ENCODE data around the gene PROK1.
"Not testable (repeated sequence)": the region's sequence is repeated elsewhere in the genome, so short reads cannot be mapped to it uniquely, and the experiment has no call there.

Gene PROK1

DNA sequence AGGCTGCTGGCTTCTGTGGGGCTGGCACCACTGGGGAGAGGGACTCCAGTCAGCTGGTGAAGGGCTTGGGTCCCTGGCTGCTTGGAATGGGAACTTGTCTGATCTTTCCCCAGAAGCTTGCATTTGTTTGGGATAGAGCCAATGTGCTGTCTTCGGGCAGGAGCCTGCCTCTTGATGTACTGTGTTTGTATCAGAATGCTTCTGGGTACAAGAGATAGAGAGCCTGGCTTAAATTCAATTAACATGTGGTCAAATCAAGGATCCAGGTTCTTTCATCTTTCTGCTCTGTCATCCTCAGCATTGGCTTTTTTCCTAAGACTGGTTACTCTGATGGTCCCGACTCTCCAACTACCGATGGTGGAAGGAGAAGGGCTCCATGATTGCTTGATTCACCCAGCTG, 16.0 kb upstream of the PROK1 start:
- TF ChIP-seq, protein P1, sequence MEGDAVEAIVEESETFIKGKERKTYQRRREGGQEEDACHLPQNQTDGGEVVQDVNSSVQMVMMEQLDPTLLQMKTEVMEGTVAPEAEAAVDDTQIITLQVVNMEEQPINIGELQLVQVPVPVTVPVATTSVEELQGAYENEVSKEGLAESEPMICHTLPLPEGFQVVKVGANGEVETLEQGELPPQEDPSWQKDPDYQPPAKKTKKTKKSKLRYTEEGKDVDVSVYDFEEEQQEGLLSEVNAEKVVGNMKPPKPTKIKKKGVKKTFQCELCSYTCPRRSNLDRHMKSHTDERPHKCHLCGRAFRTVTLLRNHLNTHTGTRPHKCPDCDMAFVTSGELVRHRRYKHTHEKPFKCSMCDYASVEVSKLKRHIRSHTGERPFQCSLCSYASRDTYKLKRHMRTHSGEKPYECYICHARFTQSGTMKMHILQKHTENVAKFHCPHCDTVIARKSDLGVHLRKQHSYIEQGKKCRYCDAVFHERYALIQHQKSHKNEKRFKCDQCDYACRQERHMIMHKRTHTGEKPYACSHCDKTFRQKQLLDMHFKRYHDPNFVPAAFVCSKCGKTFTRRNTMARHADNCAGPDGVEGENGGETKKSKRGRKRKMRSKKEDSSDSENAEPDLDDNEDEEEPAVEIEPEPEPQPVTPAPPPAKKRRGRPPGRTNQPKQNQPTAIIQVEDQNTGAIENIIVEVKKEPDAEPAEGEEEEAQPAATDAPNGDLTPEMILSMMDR (conservative IDR thresholded peaks at IDR 0.05; ENCODE audit: low read depth, low read length) = no peak
- no peak for DNase-seq (ENCODE audit: low read depth)
- no peak overlapping the region for H3K4me3 ChIP-seq (ENCODE audit: low read length)

DNA sequence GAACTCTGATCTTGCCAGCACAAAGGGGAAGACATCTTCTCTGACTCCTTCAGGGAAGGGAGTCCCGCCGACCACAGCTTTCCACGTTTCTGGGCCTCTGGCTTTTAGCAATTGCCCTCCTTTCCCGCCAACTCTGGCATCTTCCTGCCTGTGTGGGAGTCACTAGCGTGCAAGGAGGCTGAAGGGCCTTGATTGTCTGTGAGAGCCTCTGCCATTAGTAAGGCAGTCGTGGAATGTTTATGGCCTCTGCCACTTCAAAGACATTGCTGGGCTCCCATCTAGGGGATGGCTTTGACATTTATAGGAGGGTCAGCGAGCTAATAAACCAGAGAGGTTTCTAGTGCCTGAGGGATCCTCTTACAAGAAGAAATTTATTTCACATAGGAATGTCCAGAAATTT, 14.3 kb upstream of the PROK1 start:
- no peak overlapping the region for H3K4me3 ChIP-seq (ENCODE audit: low read length)
- DNase-seq (ENCODE audit: low read depth) = no peak
- TF ChIP-seq, protein P1 (conservative IDR thresholded peaks at IDR 0.05; ENCODE audit: low read depth, low read length) = no peak

DNA sequence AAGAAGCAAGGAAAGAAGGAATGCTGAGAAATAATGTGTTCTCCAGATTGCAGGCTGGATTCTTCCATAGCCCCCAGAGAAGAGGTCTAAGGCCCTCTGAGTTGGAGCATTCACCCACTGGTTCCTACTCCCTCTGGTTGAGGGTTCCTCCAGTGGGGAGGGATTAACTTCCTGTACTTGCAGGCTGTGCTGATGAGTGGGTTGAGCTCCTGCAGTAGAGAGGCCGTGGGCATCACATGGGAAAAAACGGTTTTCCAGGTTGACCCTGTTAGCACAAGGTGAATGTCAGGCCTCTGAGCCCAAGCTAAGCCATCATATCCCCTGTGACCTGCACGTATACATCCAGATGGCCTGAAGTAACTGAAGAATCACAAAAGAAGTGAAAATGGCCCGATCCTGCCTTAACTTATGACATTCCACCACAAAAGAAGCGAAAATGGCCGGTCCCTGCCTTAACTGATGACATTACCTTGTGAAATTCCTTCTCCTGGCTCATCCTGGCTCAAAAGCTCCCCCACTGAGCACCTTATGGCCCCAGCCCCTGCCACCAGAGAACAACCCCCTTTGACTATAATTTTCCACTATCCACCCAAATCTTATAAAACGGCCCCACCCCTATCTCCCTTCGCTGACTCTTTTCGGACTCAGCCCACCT, 13.2 kb upstream of the PROK1 start:
- not testable (repeated sequence) for DNase-seq (ENCODE audit: low read depth)

DNA sequence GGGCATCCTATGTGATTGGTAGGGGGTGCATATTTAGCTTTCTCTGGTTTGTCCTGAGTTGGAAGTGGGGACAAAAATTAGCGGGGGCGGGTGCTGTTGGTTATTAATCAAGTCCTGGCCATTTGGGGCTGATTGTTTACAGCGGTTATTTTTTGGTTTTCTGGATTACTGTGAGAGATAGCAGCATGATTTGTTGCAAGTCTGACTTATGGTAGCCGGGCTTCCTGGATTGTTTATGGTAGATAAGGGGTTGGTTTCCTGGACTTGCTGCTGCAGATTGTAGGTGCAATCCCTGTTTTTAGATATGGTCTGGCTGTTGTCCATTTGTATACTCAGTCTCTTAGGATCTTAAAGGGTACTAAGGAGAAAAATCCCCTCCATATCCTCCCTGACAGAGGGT, 12.1 kb upstream of the PROK1 start:
- DNase-seq (ENCODE audit: low read depth) = no peak
- H3K4me3 ChIP-seq (ENCODE audit: low read length) = no peak overlapping the region
- TF ChIP-seq, protein P1 (conservative IDR thresholded peaks at IDR 0.05; ENCODE audit: low read depth, low read length) = no peak

More for the DNA sequence above, 13.2 kb upstream of the PROK1 start:
- not testable (repeated sequence) for H3K4me3 ChIP-seq (ENCODE audit: low read length)

DNA sequence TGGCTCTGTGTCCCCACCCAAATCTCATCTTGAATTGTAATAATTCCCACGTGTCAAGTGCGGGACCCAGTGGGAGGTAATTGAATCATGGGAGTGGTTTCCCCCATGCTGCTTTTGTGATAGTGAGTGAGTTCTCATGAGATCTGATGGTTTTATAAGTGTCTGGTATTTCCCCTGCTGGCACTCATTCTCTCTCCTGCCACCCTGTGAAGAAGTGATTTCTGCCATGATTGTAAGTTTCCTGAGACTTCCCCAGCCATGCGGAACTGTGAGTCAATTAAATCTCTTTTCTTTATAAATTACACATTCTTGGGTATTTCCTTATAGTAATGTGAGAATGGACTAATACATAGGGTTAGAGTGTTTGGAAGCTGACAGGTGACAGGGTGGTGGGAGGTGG, 11.1 kb upstream of the PROK1 start:
- H3K4me3 ChIP-seq (ENCODE audit: low read length); DNase-seq (ENCODE audit: low read depth): not testable (repeated sequence)

DNA sequence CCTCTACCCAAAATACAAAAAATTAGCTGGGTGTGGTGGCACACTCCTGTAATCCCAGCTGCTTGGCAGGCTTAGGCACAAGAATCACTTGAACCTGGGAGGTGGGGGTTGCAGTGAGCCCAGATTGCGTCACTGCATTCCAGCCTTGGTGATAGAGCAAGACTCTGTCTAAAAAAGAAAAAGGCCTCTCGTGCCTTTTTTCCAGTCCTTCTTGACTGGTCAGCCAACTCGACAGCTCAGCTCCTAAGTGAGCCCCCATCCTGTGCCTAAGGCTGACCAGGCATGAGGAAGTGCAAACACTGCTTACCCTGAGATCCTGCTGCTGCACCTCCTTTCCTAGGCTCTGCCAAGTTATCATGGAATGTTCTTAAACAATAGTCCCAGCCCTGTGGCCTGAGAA, 10.1 kb upstream of the PROK1 start:
- no peak for DNase-seq (ENCODE audit: low read depth)
- TF ChIP-seq, protein P1 (conservative IDR thresholded peaks at IDR 0.05; ENCODE audit: low read depth, low read length) = no peak
- H3K4me3 ChIP-seq (ENCODE audit: low read length) = no peak overlapping the region

DNA sequence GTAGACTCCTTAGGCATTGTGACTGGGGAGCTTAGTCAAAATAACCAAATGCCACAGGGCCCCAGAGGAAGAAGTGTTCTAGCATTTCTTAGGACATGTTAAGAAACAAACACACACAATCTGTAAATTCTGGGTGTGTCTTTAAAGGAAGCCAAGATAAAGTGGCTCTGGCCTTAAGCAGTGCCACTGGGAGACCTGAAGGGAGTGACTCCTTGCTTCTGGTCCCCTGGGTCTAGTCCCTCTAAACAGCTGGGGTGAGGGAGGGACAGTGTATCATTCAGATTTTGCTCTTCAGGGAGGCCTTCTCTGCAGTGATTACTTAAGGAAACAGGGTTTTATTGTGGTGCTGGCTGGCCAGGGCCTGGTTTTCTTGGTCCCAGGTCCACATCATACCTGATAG, 9.1 kb upstream of the PROK1 start:
- TF ChIP-seq, protein P1 (conservative IDR thresholded peaks at IDR 0.05; ENCODE audit: low read depth, low read length) = no peak
- no peak for DNase-seq (ENCODE audit: low read depth)
- no peak overlapping the region for H3K4me3 ChIP-seq (ENCODE audit: low read length)

DNA sequence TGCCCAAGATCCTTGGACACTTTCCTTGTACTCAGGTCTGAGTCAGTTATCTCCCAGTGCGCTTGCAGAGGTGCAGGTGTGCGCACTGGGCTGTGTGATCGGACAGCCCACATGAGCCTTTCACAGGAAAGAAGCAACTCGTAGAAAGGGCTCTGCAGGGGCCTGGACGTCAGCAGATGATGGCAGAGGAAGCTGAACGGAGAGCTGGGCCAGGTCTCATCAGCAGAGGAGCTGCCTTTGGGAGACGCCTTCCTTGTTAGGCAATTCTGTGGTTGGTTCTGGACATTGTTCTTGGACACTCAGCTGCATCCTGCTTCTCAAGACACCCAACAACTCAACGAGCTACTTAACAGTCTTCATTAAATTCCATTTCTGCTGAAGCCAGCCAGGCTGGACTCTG, 7.5 kb upstream of the PROK1 start:
- DNase-seq (ENCODE audit: low read depth) = no peak
- TF ChIP-seq, protein P1 (conservative IDR thresholded peaks at IDR 0.05; ENCODE audit: low read depth, low read length) = no peak
- H3K4me3 ChIP-seq (ENCODE audit: low read length) = no peak overlapping the region

Data from retinal pigment epithelial cell (primary cell).